ENCODE data around the gene DIS3L2.

Gene DIS3L2

DNA sequence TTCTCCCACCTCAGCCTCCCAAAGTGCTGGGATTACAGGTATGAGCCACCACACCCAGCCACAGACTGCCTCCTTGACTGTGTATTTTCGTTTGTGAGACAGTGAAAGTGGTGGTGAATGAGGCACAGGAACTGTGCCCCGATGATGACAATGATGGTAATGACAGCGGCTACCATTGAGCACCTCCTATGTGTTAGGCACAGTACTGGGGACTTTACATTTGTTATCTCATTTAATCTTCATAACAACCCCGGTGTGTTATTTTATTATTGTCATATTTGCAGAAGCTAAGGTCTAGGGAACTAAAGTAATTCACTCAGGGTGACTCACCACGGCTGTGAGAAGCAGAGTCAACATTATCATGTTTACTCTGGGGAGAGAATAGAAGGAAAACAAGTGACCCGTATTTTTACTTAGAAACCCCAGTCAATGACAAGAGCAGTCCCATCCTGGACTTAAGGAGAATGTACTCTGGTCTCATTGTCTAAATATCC lies 339.4 kb downstream of the DIS3L2 start:
- no peak for DNase-seq (ENCODE audit: extremely low spot score)
- ChIA-PET POLR2A (no interaction called here), CTCF (interaction anchor here (1.5 to 3.9 kb wide), 4 partner anchors 8 to 375 kb away, joined by 3 to 14 read pairs (median 10); no protein-coding TSS in a partner anchor)
- TF ChIP-seq, protein P1, sequence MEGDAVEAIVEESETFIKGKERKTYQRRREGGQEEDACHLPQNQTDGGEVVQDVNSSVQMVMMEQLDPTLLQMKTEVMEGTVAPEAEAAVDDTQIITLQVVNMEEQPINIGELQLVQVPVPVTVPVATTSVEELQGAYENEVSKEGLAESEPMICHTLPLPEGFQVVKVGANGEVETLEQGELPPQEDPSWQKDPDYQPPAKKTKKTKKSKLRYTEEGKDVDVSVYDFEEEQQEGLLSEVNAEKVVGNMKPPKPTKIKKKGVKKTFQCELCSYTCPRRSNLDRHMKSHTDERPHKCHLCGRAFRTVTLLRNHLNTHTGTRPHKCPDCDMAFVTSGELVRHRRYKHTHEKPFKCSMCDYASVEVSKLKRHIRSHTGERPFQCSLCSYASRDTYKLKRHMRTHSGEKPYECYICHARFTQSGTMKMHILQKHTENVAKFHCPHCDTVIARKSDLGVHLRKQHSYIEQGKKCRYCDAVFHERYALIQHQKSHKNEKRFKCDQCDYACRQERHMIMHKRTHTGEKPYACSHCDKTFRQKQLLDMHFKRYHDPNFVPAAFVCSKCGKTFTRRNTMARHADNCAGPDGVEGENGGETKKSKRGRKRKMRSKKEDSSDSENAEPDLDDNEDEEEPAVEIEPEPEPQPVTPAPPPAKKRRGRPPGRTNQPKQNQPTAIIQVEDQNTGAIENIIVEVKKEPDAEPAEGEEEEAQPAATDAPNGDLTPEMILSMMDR (IDR thresholded peaks at IDR 0.05; ENCODE audit: control extremely low read depth, extremely low read depth, low read depth, missing control alignments) = no peak

DNA sequence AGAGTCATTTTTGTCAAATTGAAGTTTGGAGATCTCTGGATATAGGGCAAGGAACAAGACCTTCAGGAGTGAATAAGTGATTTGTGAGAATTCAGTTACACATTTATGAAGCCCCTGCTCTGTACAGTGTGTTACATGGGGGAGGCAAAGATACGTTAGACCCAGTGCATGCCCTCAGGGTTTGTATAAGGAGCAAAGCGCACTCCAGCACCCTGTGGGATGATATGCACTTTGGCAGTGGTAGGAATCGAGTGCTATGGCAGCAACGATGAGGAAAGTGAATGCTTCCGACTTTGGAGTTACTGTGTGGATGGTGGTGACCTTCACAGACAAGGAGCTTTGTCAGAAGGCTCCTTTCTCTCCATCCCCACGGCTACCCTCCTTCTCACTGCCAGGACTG lies 342.7 kb downstream of the DIS3L2 start:
- TF ChIP-seq, protein P1 (IDR thresholded peaks at IDR 0.05; ENCODE audit: control extremely low read depth, extremely low read depth, low read depth, missing control alignments) = no peak
- ChIA-PET CTCF (interaction anchor here (0.9 kb wide), 1 partner anchor 11 kb away, joined by 3 read pairs; no protein-coding TSS in a partner anchor), POLR2A (no interaction called here)
- DNase-seq (ENCODE audit: extremely low spot score) = no peak

- DNase-seq (ENCODE audit: extremely low spot score) = no peak
- TF ChIP-seq, protein P1 (IDR thresholded peaks at IDR 0.05; ENCODE audit: control extremely low read depth, extremely low read depth, low read depth, missing control alignments) = no peak
- CTCF ChIA-PET = interaction anchor here (1.1 to 11.3 kb wide), 5 partner anchors 8 to 373 kb away, joined by 3 to 106 read pairs (median 3); no protein-coding TSS in a partner anchor
- POLR2A ChIA-PET = no interaction called here
These were observed 345.3 kb downstream of the DIS3L2 start for GRCh38 chr2:232306741-232307305.

DNA sequence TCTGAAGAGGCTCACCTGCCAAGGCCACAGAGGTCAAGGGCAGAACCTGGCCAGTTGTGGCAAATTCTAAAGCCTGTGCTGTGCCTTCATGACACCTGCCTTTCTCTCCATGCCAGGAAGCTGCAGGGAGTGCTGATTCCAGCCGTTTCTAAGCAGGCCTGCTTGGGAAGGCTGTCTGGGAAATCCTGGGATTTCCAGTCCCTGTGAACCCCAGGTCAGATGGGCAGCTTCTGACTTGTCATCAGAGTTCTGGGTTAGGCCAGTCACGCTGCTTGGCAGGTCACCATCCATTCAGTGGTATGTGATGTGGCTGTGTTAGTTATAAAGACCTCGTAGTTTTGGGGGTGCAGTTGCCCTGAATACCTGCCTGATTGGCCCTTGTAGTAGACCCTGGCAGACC lies 346.3 kb downstream of the DIS3L2 start:
- TF ChIP-seq, protein P1 (IDR thresholded peaks at IDR 0.05; ENCODE audit: control extremely low read depth, extremely low read depth, low read depth, missing control alignments) = no peak
- POLR2A ChIA-PET = no interaction called here
- CTCF ChIA-PET = interaction anchor here (1.2 to 11.3 kb wide), 3 partner anchors 16 to 374 kb away, joined by 3 to 106 read pairs (median 4); no protein-coding TSS in a partner anchor
- DNase-seq (ENCODE audit: extremely low spot score) = no peak

- no peak for DNase-seq (ENCODE audit: extremely low spot score)
- CTCF ChIA-PET = interaction anchor here (1.6 to 11.3 kb wide), 3 partner anchors 8 to 17 kb away, joined by 4 to 106 read pairs (median 14); no protein-coding TSS in a partner anchor
- TF ChIP-seq, protein P1 (IDR thresholded peaks at IDR 0.05; ENCODE audit: control extremely low read depth, extremely low read depth, low read depth, missing control alignments) = no peak
- POLR2A ChIA-PET = no interaction called here
These were observed 347.5 kb downstream of the DIS3L2 start for GRCh38 chr2:232308986-232309385.

GRCh38 chr2:232309592-232309991 lies 348.1 kb downstream of the DIS3L2 start:
- TF ChIP-seq, protein P1 (IDR thresholded peaks at IDR 0.05; ENCODE audit: control extremely low read depth, extremely low read depth, low read depth, missing control alignments) = no peak

More at GRCh38 chr2:232309592-232309991, 348.1 kb downstream of the DIS3L2 start:
- CTCF ChIA-PET = interaction anchor here (1.6 to 11.3 kb wide), 3 partner anchors 9 to 18 kb away, joined by 4 to 106 read pairs (median 14); no protein-coding TSS in a partner anchor
- POLR2A ChIA-PET = no interaction called here
- no peak for DNase-seq (ENCODE audit: extremely low spot score)
